Lower lobe of right lung (tissue), 2 donors: ENCODE measurements around the gene NDUFC1. TPM values are rescaled to one million over a fixed set of nuclear protein-coding genes. Genes with fewer than 3 reads are reported as not detected.

Experiments
- ATAC-seq, 2 donors: fragments of 200-7000 bp; cut with Tn5 transposase; one replicate each; pipeline ENCODE4 v1.9.1; 2020 to 2022; ENCODE audit warnings: mild to moderate bottlenecking in 2 of 2, moderate library complexity in 2 of 2
- DNase-seq: peaks from one replicate; pipeline ENCODE4 v3.0.0-alpha.2; 2020
- H3K27ac ChIP-seq: fragments of 200-600 bp; one replicate; pipeline ENCODE4 v1.8.0; 2022
- H3K27me3 ChIP-seq: fragments of 200-600 bp; one replicate; pipeline ENCODE4 v1.8.0; 2022; ENCODE audit warnings: low read depth
- H3K36me3 ChIP-seq: fragments of 200-600 bp; one replicate; pipeline ENCODE4 v1.8.0; 2022; ENCODE audit warnings: mild to moderate bottlenecking
- H3K4me1 ChIP-seq: fragments of 200-600 bp; one replicate; pipeline ENCODE4 v1.8.0; 2022
- H3K4me3 ChIP-seq: fragments of 200-600 bp; one replicate; pipeline ENCODE4 v1.8.0; 2022; ENCODE audit warnings: mild to moderate bottlenecking
- H3K9me3 ChIP-seq: fragments of 200-600 bp; one replicate; pipeline ENCODE4 v1.8.0; 2022
- intact Hi-C: fragments of 100-400 bp; cut with DNase I; formaldehyde crosslinking; loops from one replicate; pipeline ENCODE4 v1.11.0; 2022
- long read RNA-seq: library from polyadenylated mRNA; unstranded; transcript quantifications from one replicate; pipeline ENCODE4 v2.0.0, GENCODE V29; 2021
- total RNA-seq: library from RNA; stranded (reverse); fragmentation: NEBNext Ultra II Directional; extraction: Animal tissue kit (Norgen Biotek cat#: 25700); gene quantifications from one replicate; pipeline ENCODE4 v1.2.1, GENCODE V29; 2021
- TF ChIP-seq, protein P1 (sequence below): fragments of 200-600 bp; IDR thresholded peaks from one replicate; pipeline ENCODE4 v1.8.0; 2022; ENCODE audit warnings: antibody characterized with exemption, mild to moderate bottlenecking
- donor health status: DM: no; HTN: yes; CAD: no; lungs with severe emphysema.

NDUFC1 gene
- 52.0 TPM for total RNA-seq
- long read RNA-seq, partial matches to known transcripts: 65 of 70 reads
- long read RNA-seq, other reads (novel, unspliced or antisense): 0 of 70 reads

DNA sequence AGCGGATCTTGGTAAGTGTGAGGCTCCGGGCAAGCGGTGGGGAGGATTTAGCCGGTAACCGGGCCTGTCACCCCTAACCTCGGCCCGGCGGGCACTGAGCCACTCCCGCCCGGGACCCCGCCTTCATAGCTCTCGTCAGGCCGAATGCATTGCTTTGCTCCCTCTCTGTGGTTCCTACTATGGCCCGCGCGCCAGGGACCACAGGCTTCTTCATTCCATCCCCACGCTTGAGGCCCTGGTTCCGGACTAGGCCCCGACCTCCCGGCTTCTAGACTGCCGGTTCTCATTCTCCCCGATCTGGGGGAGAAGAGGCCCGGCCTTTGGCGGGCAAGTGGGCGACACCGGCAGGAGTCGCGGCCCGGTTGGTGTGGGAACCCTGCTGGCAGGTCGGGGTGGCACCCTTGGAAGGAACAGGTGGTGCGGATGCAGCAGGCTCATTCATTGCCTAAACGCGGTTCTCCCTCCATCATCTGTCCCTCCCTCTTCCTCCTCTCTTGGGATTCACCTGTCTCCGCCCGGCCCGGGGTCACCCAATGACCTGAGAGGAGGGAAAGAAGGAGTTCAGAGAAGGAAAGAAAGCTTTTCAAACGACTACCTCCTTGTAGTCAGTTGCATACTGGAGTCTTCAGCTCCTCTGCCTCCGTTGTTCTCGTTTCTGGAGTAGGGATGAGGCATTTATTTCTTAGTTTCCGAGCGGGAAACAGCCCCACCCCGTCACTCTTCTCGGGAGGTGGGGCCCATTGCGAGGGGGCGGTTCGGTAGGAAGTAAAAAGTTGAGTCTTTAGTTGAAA is at the start of gene NDUFC1:
Gene NDUFC1 (minus strand): TSS at position 657 of the 791 bp plus-strand sequence. CDS start 6,679 bp downstream, outside the sequence.
- Histone ChIP-seq H3K27ac (peak within 1 kb of the TSS; percentile 93), H3K4me1 (peaks cover 33% of the 10 kb centered on the region), H3K4me3 (peak within 1 kb of the TSS; percentile 99), H3K36me3 (no peaks in the 10 kb centered on the region), H3K9me3 (no peaks in the 10 kb centered on the region), H3K27me3 (no peaks in the 10 kb centered on the region)
- peak; percentile 67 for DNase-seq
- intact Hi-C loops: no loop called here
- peak; percentile 63 to 70 for ATAC-seq
- TF ChIP-seq, protein P1, sequence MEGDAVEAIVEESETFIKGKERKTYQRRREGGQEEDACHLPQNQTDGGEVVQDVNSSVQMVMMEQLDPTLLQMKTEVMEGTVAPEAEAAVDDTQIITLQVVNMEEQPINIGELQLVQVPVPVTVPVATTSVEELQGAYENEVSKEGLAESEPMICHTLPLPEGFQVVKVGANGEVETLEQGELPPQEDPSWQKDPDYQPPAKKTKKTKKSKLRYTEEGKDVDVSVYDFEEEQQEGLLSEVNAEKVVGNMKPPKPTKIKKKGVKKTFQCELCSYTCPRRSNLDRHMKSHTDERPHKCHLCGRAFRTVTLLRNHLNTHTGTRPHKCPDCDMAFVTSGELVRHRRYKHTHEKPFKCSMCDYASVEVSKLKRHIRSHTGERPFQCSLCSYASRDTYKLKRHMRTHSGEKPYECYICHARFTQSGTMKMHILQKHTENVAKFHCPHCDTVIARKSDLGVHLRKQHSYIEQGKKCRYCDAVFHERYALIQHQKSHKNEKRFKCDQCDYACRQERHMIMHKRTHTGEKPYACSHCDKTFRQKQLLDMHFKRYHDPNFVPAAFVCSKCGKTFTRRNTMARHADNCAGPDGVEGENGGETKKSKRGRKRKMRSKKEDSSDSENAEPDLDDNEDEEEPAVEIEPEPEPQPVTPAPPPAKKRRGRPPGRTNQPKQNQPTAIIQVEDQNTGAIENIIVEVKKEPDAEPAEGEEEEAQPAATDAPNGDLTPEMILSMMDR: peak; percentile 19

DNA sequence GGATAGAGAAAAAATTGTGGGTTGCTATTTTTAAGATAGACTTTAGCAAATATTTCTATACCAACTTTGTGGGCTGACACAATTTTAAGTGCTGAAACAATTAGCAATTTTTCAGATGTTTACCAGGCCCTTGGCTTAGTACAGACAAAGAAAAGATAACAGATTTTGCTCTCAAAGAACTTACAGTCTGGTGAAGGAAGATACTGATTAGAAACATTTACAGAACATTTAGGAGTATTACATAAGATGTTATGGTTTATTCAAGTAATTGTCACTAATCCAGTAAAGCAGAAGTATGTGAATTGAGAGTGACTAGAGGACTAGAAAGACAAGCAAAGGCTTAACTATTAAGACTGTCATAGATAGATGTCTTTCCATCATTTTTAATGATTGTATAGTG is 35.3 kb upstream of the NDUFC1 start:
- Histone ChIP-seq H3K27ac (no peak overlapping the region), H3K4me1 (no peaks in the 10 kb centered on the region), H3K4me3 (no peak overlapping the region), H3K27me3 (no peaks in the 10 kb centered on the region), H3K9me3 (no peaks in the 10 kb centered on the region), H3K36me3 (peaks cover 48% of the 10 kb centered on the region)
- DNase-seq (no peak), ATAC-seq (no peak)
- intact Hi-C loops: no loop called here
- TF ChIP-seq, protein P1: no peak

DNA sequence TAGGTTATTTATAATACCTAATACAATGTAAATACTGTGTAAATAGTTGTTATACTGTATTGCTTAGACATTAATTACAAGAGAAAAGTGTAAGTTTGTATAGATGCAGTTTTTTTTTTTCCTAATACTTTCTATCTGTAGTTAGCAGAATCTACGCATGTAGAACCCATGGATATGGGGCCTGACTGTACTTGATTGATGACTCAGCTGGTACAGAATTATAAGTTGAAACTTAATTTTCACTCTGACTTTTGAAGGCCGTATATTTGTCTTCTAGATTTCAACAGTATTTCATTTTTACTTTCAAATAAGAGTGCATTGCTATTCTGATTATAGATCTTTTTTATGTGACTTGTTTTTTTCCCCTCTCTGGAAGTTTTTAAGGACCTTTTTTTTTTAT is 30.8 kb upstream of the NDUFC1 start:
- ATAC-seq (no peak), DNase-seq (no peak)
- TF ChIP-seq, protein P1: no peak
- H3K4me1 ChIP-seq: no peaks in the 10 kb centered on the region
- intact Hi-C loops: no loop called here
- H3K27me3 ChIP-seq: no peaks in the 10 kb centered on the region
- H3K9me3 ChIP-seq: no peaks in the 10 kb centered on the region
- H3K27ac ChIP-seq: no peak overlapping the region
- peaks cover 19% of the 10 kb centered on the region for H3K36me3 ChIP-seq
- no peak overlapping the region for H3K4me3 ChIP-seq

DNA sequence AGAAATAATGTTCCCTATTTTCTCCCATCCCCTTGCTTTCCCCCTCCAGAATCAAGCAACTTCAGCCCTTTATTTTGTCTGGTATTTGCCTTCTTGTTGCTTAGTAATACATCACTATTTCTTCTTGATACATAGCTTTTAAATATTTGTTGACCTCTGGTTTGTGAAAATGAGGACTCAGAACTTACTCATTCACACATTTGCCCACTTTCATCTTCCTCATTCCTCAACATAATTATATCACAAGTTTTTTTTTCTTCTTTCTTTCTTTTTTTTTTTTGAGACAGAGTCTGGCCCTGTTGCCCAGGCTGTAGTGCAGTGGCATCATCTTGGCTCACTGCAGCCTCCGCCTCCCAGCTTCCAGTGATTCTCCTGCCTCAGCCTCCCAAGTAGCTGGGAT is 28.9 kb upstream of the NDUFC1 start:
- Histone ChIP-seq H3K4me1 (no peaks in the 10 kb centered on the region), H3K4me3 (no peak overlapping the region), H3K27ac (no peak overlapping the region), H3K36me3 (peaks cover 19% of the 10 kb centered on the region), H3K27me3 (no peaks in the 10 kb centered on the region), H3K9me3 (no peaks in the 10 kb centered on the region)
- TF ChIP-seq, protein P1: no peak
- ATAC-seq (no peak), DNase-seq (no peak)
- intact Hi-C loops: no loop called here

DNA sequence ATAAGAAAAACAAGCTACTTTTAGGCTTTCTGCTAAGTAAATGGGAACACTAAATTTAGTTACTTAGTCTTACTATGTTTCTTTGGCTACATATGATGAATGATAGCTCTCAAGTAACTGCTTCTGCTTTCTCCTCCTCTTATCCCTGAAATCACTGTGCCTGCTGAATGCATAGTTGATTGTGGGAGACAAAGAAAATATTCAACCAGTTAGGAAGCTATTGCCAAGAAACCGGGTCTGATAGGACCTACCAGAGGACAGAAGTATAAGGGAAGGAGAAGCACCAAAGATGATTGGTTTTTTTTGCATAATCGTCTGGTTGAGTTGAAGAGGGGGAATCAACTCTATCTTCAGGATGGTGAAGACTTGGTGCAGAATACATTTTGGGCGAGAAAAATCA is 28.0 kb upstream of the NDUFC1 start:
- intact Hi-C loops: no loop called here
- no peak for DNase-seq
- H3K36me3 ChIP-seq: peaks cover 14% of the 10 kb centered on the region

More for the DNA sequence above, 28.0 kb upstream of the NDUFC1 start:
- Histone ChIP-seq H3K4me1 (no peaks in the 10 kb centered on the region), H3K4me3 (no peak overlapping the region), H3K9me3 (no peaks in the 10 kb centered on the region), H3K27ac (no peak overlapping the region), H3K27me3 (no peaks in the 10 kb centered on the region)
- no peak for ATAC-seq
- TF ChIP-seq, protein P1: no peak
